Vagina (tissue), 2 donors: ENCODE measurements around the gene OGDHL. TPM values are rescaled to one million over a fixed set of nuclear protein-coding genes. Genes with fewer than 3 reads are reported as not detected.
"Not testable (repeated sequence)": the region's sequence is repeated elsewhere in the genome, so short reads cannot be mapped to it uniquely, and the experiment has no call there.

Experiments
- DNase-seq, 2 donors: peaks; one replicate each; pipeline ENCODE4 v3.0.0-alpha.2; 2017; ENCODE audit errors: extremely low spot score in 2 of 2
- H3K27ac ChIP-seq: fragments of 200-600 bp; sonication (generic); one replicate; pipeline ENCODE4 v1.5.1; 2019
- H3K27me3 ChIP-seq: fragments of 200-600 bp; sonication (generic); one replicate; pipeline ENCODE4 v1.5.1; 2019
- H3K36me3 ChIP-seq, 2 donors: fragments of 200-600 bp; sonication (generic); one replicate each; pipeline ENCODE4 v1.5.1; 2017 to 2019
- H3K4me1 ChIP-seq: fragments of 200-600 bp; sonication (generic); one replicate; pipeline ENCODE4 v1.5.1; 2019
- H3K4me3 ChIP-seq, 2 donors: fragments of 200-600 bp; sonication (generic); 1 replicate in 1 of 2; 2 replicates in 1 of 2; pipeline ENCODE4 v1.5.1; 2016 to 2019
- H3K9me3 ChIP-seq: fragments of 200-600 bp; sonication (generic); one replicate; pipeline ENCODE4 v1.5.1; 2019
- CTCF ChIP-seq, 3 experiments: fragments of 450-650 bp in 2 of 3; fragments of 200-600 bp in 1 of 3; sonication (generic) in 1 of 3; IDR thresholded peaks; one replicate each; pipeline ENCODE4 v1.5.1; 2017 to 2019; ENCODE audit warnings: antibody characterized with exemption in 3 of 3, mild to moderate bottlenecking in 2 of 3, moderate library complexity in 2 of 3
- POLR2A ChIP-seq, 2 donors: fragments of 450-650 bp; IDR thresholded peaks; one replicate each; pipeline ENCODE4 v1.6.1; 2017; ENCODE audit warnings: antibody characterized with exemption in 2 of 2, mild to moderate bottlenecking in 2 of 2, moderate library complexity in 2 of 2
- POLR2AphosphoS5 ChIP-seq, 2 donors: sonication (generic); formaldehyde crosslinking; IDR thresholded peaks; one replicate each; pipeline ENCODE4 v1.9.0; 2017; ENCODE audit warnings: antibody characterized with exemption in 2 of 2, mild to moderate bottlenecking in 2 of 2, low read depth in 1 of 2; ENCODE audit not compliant: insufficient read depth in 1 of 2
- intact Hi-C: fragments of 100-400 bp; cut with DNase I; formaldehyde crosslinking; loops from one replicate; pipeline ENCODE4 v1.15.1; 2023
- total RNA-seq: library from RNA; depleted of rRNA; stranded (reverse); fragments of >200 nt; gene quantifications from one replicate; pipeline ENCODE4 v1.2.3, GENCODE V29; 2016

OGDHL gene
- total RNA-seq, 1 donor from 2014 or later: 3.4 TPM

- Histone ChIP-seq H3K36me3 (no peaks in the 10 kb centered on the region), H3K4me3 (no peak overlapping the region), H3K9me3 (no peaks in the 10 kb centered on the region), H3K4me1 (no peaks in the 10 kb centered on the region), H3K27me3 (no peaks in the 10 kb centered on the region), H3K27ac (no peak overlapping the region)
- DNase-seq: no peak
- intact Hi-C loops: no loop called here
- TF ChIP-seq POLR2AphosphoS5 (IDR thresholded peaks at IDR 0.05; ENCODE audit: insufficient read depth in 1 of 2, low read depth in 1 of 2): no peak
- no peak for TF ChIP-seq POLR2A (IDR thresholded peaks at IDR 0.05)
- no peak for TF ChIP-seq CTCF (IDR thresholded peaks at IDR 0.05)
Measured at GRCh38 chr10:49783645-49784044, 21.5 kb upstream of the OGDHL start.

GRCh38 chr10:49781247-49781646, 19.1 kb upstream of the OGDHL start:
- H3K27me3 ChIP-seq: no peaks in the 10 kb centered on the region
- H3K4me3 ChIP-seq: no peak overlapping the region
- no peaks in the 10 kb centered on the region for H3K4me1 ChIP-seq
- no peak for TF ChIP-seq CTCF (IDR thresholded peaks at IDR 0.05)
- TF ChIP-seq POLR2AphosphoS5 (IDR thresholded peaks at IDR 0.05; ENCODE audit: insufficient read depth in 1 of 2, low read depth in 1 of 2): no peak
- TF ChIP-seq POLR2A (IDR thresholded peaks at IDR 0.05): no peak
- no peak for DNase-seq
- H3K36me3 ChIP-seq: no peaks in the 10 kb centered on the region
- no peak overlapping the region for H3K27ac ChIP-seq
- intact Hi-C loops: no loop called here
- no peaks in the 10 kb centered on the region for H3K9me3 ChIP-seq

- Histone ChIP-seq H3K27me3 (no peaks in the 10 kb centered on the region), H3K4me3 (no peak overlapping the region), H3K9me3 (no peaks in the 10 kb centered on the region), H3K27ac (no peak overlapping the region), H3K4me1 (no peaks in the 10 kb centered on the region), H3K36me3 (no peaks in the 10 kb centered on the region)
- no peak for DNase-seq
- intact Hi-C loops: no loop called here
- TF ChIP-seq POLR2A (IDR thresholded peaks at IDR 0.05): no peak
- no peak for TF ChIP-seq POLR2AphosphoS5 (IDR thresholded peaks at IDR 0.05; ENCODE audit: insufficient read depth in 1 of 2, low read depth in 1 of 2)
- no peak for TF ChIP-seq CTCF (IDR thresholded peaks at IDR 0.05)
Measured at GRCh38 chr10:49778197-49778596, 16.1 kb upstream of the OGDHL start.

- TF ChIP-seq POLR2A (IDR thresholded peaks at IDR 0.05): no peak
- no peak for TF ChIP-seq CTCF (IDR thresholded peaks at IDR 0.05)
- no peak for TF ChIP-seq POLR2AphosphoS5 (IDR thresholded peaks at IDR 0.05; ENCODE audit: insufficient read depth in 1 of 2, low read depth in 1 of 2)
- Histone ChIP-seq H3K4me3 (no peak overlapping the region), H3K4me1 (no peaks in the 10 kb centered on the region), H3K27ac (no peak overlapping the region), H3K27me3 (no peaks in the 10 kb centered on the region), H3K36me3 (no peaks in the 10 kb centered on the region), H3K9me3 (no peaks in the 10 kb centered on the region)
- intact Hi-C loops: no loop called here
- DNase-seq: no peak
Measured at GRCh38 chr10:49776851-49777250, 14.7 kb upstream of the OGDHL start.

GRCh38 chr10:49775014-49775413, 12.9 kb upstream of the OGDHL start:
- no peaks in the 10 kb centered on the region for H3K9me3 ChIP-seq
- no peak overlapping the region for H3K4me3 ChIP-seq
- intact Hi-C loops: no loop called here
- no peak for DNase-seq
- H3K36me3 ChIP-seq: no peaks in the 10 kb centered on the region
- TF ChIP-seq POLR2AphosphoS5 (IDR thresholded peaks at IDR 0.05; ENCODE audit: insufficient read depth in 1 of 2, low read depth in 1 of 2) (no peak), POLR2A (IDR thresholded peaks at IDR 0.05) (no peak), CTCF (IDR thresholded peaks at IDR 0.05) (no peak)
- no peaks in the 10 kb centered on the region for H3K27me3 ChIP-seq
- H3K4me1 ChIP-seq: no peaks in the 10 kb centered on the region
- no peak overlapping the region for H3K27ac ChIP-seq

- intact Hi-C loops, H3K27ac ChIP-seq, H3K4me1 ChIP-seq, DNase-seq, H3K27me3 ChIP-seq, H3K36me3 ChIP-seq, H3K4me3 ChIP-seq, H3K9me3 ChIP-seq: not testable (repeated sequence)
Measured at GRCh38 chr10:49772944-49773343, 10.8 kb upstream of the OGDHL start.

GRCh38 chr10:49771046-49771445, 8.9 kb upstream of the OGDHL start:
- intact Hi-C loops, H3K9me3 ChIP-seq, H3K4me1 ChIP-seq, DNase-seq, H3K36me3 ChIP-seq, H3K4me3 ChIP-seq, H3K27ac ChIP-seq, H3K27me3 ChIP-seq: not testable (repeated sequence)
